GM19463 (cell line): Measurements from ENCODE around the gene DNAH3.
"Not testable (repeated sequence)": the region's sequence is repeated elsewhere in the genome, so short reads cannot be mapped to it uniquely, and the experiment has no call there.

Experiments
- ATAC-seq: cut with Tn5 transposase; IDR thresholded peaks from one replicate; pipeline ENCODE4 v1.9.1; 2021; ENCODE audit warnings: mild to moderate bottlenecking, moderate library complexity; ENCODE audit not compliant: unreplicated experiment

DNAH3 gene

GRCh38 chr16:21167929-21168602 lies 17.4 kb upstream of the DNAH3 start:
- ATAC-seq = no peak

GRCh38 chr16:21167360-21167759 lies 16.7 kb upstream of the DNAH3 start:
- ATAC-seq = no peak

- no peak for ATAC-seq
Observed at GRCh38 chr16:21166561-21166961, 15.9 kb upstream of the DNAH3 start.

- ATAC-seq = no peak
Observed at GRCh38 chr16:21164521-21165168, 14.0 kb upstream of the DNAH3 start.

- ATAC-seq = no peak
Observed at GRCh38 chr16:21163576-21163975, 12.9 kb upstream of the DNAH3 start.

- ATAC-seq = no peak
Observed at GRCh38 chr16:21162661-21163151, 12.1 kb upstream of the DNAH3 start.

GRCh38 chr16:21161211-21161610 lies 10.6 kb upstream of the DNAH3 start:
- ATAC-seq = no peak

GRCh38 chr16:21160276-21160675 lies 9.6 kb upstream of the DNAH3 start:
- ATAC-seq = no peak

- ATAC-seq = no peak
Observed at GRCh38 chr16:21159281-21159951, 8.8 kb upstream of the DNAH3 start.

GRCh38 chr16:21158208-21159110 lies 7.8 kb upstream of the DNAH3 start, which contains the start of gene LDAF1:
TSS of gene LDAF1 (plus strand) at chr16:21158674. CDS start at chr16:21161183, 2,509 bp downstream.
- ATAC-seq = peak; percentile 84

- ATAC-seq = no peak
Observed at GRCh38 chr16:21157632-21158031, 7.0 kb upstream of the DNAH3 start.

GRCh38 chr16:21156767-21157467 lies 6.3 kb upstream of the DNAH3 start:
- ATAC-seq = no peak

GRCh38 chr16:21156011-21156410 lies 5.4 kb upstream of the DNAH3 start:
- not testable (repeated sequence) for ATAC-seq

GRCh38 chr16:21153124-21153729 lies 2.6 kb upstream of the DNAH3 start:
- ATAC-seq = not testable (repeated sequence)

- not testable (repeated sequence) for ATAC-seq
Observed at GRCh38 chr16:21152160-21153030, 1.7 kb upstream of the DNAH3 start.

GRCh38 chr16:21145738-21146137 lies 4.9 kb downstream of the DNAH3 start:
- no peak for ATAC-seq

GRCh38 chr16:21134053-21134452 lies 16.6 kb downstream of the DNAH3 start:
- no peak for ATAC-seq

GRCh38 chr16:21130811-21131210 lies 19.8 kb downstream of the DNAH3 start:
- no peak for ATAC-seq

- no peak for ATAC-seq
Observed at GRCh38 chr16:21128991-21129390, 21.7 kb downstream of the DNAH3 start.
